PC-9 (cell line): ENCODE data around the gene MYO1C.

ENCODE experiments used
- EZH2 ChIP-seq: fragments of 200-600 bp; sonication (generic); IDR thresholded peaks from 2 replicates; pipeline ENCODE4 v1.8.0; 2017; ENCODE audit warnings: antibody characterized with exemption, low read depth
- TF ChIP-seq, protein P1 (sequence below): fragments of 200-600 bp; sonication (generic); conservative IDR thresholded peaks from 2 replicates; pipeline ENCODE4 v1.6.1; 2017; ENCODE audit warnings: mixed run types, antibody characterized with exemption, mild to moderate bottlenecking, moderate library complexity

- no peak for TF ChIP-seq EZH2
- TF ChIP-seq, protein P1, sequence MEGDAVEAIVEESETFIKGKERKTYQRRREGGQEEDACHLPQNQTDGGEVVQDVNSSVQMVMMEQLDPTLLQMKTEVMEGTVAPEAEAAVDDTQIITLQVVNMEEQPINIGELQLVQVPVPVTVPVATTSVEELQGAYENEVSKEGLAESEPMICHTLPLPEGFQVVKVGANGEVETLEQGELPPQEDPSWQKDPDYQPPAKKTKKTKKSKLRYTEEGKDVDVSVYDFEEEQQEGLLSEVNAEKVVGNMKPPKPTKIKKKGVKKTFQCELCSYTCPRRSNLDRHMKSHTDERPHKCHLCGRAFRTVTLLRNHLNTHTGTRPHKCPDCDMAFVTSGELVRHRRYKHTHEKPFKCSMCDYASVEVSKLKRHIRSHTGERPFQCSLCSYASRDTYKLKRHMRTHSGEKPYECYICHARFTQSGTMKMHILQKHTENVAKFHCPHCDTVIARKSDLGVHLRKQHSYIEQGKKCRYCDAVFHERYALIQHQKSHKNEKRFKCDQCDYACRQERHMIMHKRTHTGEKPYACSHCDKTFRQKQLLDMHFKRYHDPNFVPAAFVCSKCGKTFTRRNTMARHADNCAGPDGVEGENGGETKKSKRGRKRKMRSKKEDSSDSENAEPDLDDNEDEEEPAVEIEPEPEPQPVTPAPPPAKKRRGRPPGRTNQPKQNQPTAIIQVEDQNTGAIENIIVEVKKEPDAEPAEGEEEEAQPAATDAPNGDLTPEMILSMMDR = no peak
These were observed 14.1 kb downstream of the MYO1C start for GRCh38 chr17:1478418-1478817.
